SU-DHL-6 (cell line): ENCODE results near the gene ARHGAP4.

Experiments
- EZH2phosphoT487 ChIP-seq: fragments of 200-600 bp; sonication (generic), shearing (Covaris generic); conservative IDR thresholded peaks from 2 replicates; pipeline ENCODE4 v1.6.1; 2018; ENCODE audit warnings: mild to moderate bottlenecking, antibody characterized with exemption, low read length, moderate library complexity, mixed read lengths
- TF ChIP-seq, protein P1 (sequence below): fragments of 200-600 bp; sonication (generic); IDR thresholded peaks from one replicate; pipeline ENCODE4 v1.5.1; 2017; ENCODE audit warnings: antibody characterized with exemption, mild to moderate bottlenecking, low read length, moderate library complexity; ENCODE audit not compliant: insufficient read depth, poor library complexity, severe bottlenecking

GRCh38 chrX:153873282-153874084 is 52.6 kb downstream of the ARHGAP4 start:
- TF ChIP-seq, protein P1, sequence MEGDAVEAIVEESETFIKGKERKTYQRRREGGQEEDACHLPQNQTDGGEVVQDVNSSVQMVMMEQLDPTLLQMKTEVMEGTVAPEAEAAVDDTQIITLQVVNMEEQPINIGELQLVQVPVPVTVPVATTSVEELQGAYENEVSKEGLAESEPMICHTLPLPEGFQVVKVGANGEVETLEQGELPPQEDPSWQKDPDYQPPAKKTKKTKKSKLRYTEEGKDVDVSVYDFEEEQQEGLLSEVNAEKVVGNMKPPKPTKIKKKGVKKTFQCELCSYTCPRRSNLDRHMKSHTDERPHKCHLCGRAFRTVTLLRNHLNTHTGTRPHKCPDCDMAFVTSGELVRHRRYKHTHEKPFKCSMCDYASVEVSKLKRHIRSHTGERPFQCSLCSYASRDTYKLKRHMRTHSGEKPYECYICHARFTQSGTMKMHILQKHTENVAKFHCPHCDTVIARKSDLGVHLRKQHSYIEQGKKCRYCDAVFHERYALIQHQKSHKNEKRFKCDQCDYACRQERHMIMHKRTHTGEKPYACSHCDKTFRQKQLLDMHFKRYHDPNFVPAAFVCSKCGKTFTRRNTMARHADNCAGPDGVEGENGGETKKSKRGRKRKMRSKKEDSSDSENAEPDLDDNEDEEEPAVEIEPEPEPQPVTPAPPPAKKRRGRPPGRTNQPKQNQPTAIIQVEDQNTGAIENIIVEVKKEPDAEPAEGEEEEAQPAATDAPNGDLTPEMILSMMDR = no peak
- TF ChIP-seq EZH2phosphoT487 = no peak
